ENCODE measurements around the gene RABGAP1L. TPM values are rescaled to one million over a fixed set of nuclear protein-coding genes. Genes with fewer than 3 reads are reported as not detected.
"Not testable (repeated sequence)": the region's sequence is repeated elsewhere in the genome, so short reads cannot be mapped to it uniquely, and the experiment has no call there.

RABGAP1L gene
- total and polyA plus RNA-seq, 10 of the 15 experiments (the other 5 are each of a cell fraction or from before 2014, with no cell fraction given) = 5.8 to 194 (median 113) TPM

DNA sequence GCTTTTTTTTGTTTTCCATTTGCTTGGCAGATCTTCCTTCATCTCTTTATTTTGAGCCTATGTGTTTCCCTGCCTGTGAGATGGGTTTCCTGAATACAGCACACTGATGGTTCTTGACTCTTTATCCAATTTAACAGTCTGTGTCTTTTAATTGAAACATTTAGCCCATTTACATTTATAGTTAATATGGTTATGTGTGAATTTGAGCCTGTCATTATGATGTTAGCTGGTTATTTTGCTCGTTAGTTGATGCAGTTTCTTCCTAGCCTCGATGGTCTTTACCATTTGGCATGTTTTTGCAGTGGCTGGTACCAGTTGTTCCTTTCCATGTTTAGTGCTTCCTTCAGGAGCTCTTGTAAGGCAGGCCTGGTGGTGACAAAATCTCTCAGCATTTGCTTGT lies 384.1 kb downstream of the RABGAP1L start:
- H3K4me3 ChIP-seq; H3K36me3 ChIP-seq (ENCODE audit: control insufficient read depth in 2 of 2, insufficient read depth in 2 of 2, low read length in 1 of 2); CTCF ChIA-PET; H3K9ac ChIP-seq (ENCODE audit: control insufficient read depth, insufficient read depth, low read length); ATAC-seq; RAD21 ChIA-PET (ENCODE audit: unreplicated experiment); FAIRE-seq; H3K9me3 ChIP-seq (replicated peaks; ENCODE audit: control insufficient read depth, insufficient read depth, low read length); H3K4me2 ChIP-seq (ENCODE audit: control insufficient read depth, insufficient read depth); H3K27me3 ChIP-seq (replicated peaks in 1 of 2; ENCODE audit: control insufficient read depth in 2 of 2, insufficient read depth in 2 of 2, low read length in 1 of 2); POLR2A ChIA-PET; BruUV-seq (replicated peaks); intact Hi-C loops (cut with micrococcal nuclease; ENCODE audit: unreplicated experiment); in situ Hi-C loops (cut with MboI); H3K27ac ChIP-seq (ENCODE audit: control insufficient read depth, insufficient read depth); H3K4me1 ChIP-seq (ENCODE audit: control insufficient read depth, insufficient read depth, low read length); H2AFZ ChIP-seq (ENCODE audit: control insufficient read depth, low read depth, low read length); H4K20me1 ChIP-seq (ENCODE audit: control insufficient read depth, insufficient read depth); H3K79me2 ChIP-seq (ENCODE audit: control insufficient read depth, insufficient read depth, low read length); DNase-seq (ENCODE audit: low read depth, low spot score); SMC1A ChIA-PET (ENCODE audit: uncharacterized antibody, unreplicated experiment): not testable (repeated sequence)
- WGBS (ENCODE audit: insufficient coverage, insufficient replicate concordance, low lambda C conversion rate, missing lambda C conversion rate) = 90% methylated on average over 2 of the region's 2 CpGs

DNA sequence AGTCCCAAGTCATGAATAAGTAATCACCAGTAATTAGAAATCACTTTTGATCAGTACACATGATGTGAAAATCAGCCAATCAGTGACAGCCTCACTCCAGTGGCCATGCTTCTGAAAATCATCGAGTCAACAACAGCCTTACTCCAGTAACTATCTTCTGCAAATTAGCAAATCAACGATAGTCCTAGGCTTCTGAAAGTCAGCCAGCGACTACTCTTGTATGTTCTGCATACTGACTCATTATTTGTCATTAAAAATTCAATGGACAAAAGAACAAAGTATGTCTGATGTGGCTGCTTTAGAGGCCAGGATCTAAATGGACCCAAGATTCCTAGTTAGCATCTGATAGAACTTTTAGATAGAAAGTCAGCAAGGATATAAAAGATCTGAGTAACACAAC lies 391.0 kb downstream of the RABGAP1L start:
- Histone ChIP-seq H3K4me1 (ENCODE audit: control insufficient read depth, insufficient read depth, low read length) (no peaks in the 10 kb centered on the region), H3K4me2 (ENCODE audit: control insufficient read depth, insufficient read depth) (no peak overlapping the region), H4K20me1 (ENCODE audit: control insufficient read depth, insufficient read depth) (no peaks in the 10 kb centered on the region), H3K4me3 (no peak overlapping the region), H3K79me2 (ENCODE audit: control insufficient read depth, insufficient read depth, low read length) (no peaks in the 10 kb centered on the region), H2AFZ (ENCODE audit: control insufficient read depth, low read depth, low read length) (no peak overlapping the region), H3K27ac (ENCODE audit: control insufficient read depth, insufficient read depth) (no peak overlapping the region), H3K9ac (ENCODE audit: control insufficient read depth, insufficient read depth, low read length) (no peak overlapping the region), H3K9me3 (replicated peaks; ENCODE audit: control insufficient read depth, insufficient read depth, low read length) (no peaks in the 10 kb centered on the region; the same call in 2 of the 3 replicates), H3K27me3 (replicated peaks in 1 of 2; ENCODE audit: control insufficient read depth in 2 of 2, insufficient read depth in 2 of 2, low read length in 1 of 2) (no peaks in the 10 kb centered on the region), H3K36me3 (ENCODE audit: control insufficient read depth in 2 of 2, insufficient read depth in 2 of 2, low read length in 1 of 2) (no peaks in the 10 kb centered on the region)
- SMC1A ChIA-PET (ENCODE audit: uncharacterized antibody, unreplicated experiment) = no interaction called here
- RAD21 ChIA-PET (ENCODE audit: unreplicated experiment) = interaction anchor here (0.7 kb wide), 1 partner anchor 288 kb away, joined by 4 read pairs; no protein-coding TSS in a partner anchor
- in situ Hi-C loops (cut with MboI) = no loop called here
- BruUV-seq (replicated peaks) = no TSS peak
- no peak for DNase-seq (ENCODE audit: low read depth, low spot score)
- CTCF ChIA-PET = no interaction called here
- FAIRE-seq = no peak
- POLR2A ChIA-PET = no interaction called here
- 100% methylated on average over 3 of the region's 3 CpGs for WGBS (ENCODE audit: insufficient coverage, insufficient replicate concordance, low lambda C conversion rate, missing lambda C conversion rate)
- TF ChIP-seq NFIC (IDR thresholded peaks at IDR 0.05; ENCODE audit: low read depth, low read length) (no peak), SIX5 (IDR thresholded peaks at IDR 0.05; ENCODE audit: low read depth, low read length, severe bottlenecking) (no peak), ETV6 (conservative IDR thresholded peaks at IDR 0.05 in 1 of 2, IDR thresholded peaks at IDR 0.05 in 1 of 2; ENCODE audit: borderline replicate concordance in 1 of 2, low read depth in 1 of 2) (no peak), BRCA1 (IDR thresholded peaks at IDR 0.05; ENCODE audit: low read depth, low read length) (no peak), WRNIP1 (IDR thresholded peaks at IDR 0.05; ENCODE audit: borderline replicate concordance, low read depth, low read length) (no peak), IRF4 (IDR thresholded peaks at IDR 0.05; ENCODE audit: low read depth, low read length) (no peak), LARP7 (IDR thresholded peaks at IDR 0.05) (no peak), POU2F2 (IDR thresholded peaks at IDR 0.05; ENCODE audit: borderline replicate concordance, low read depth, low read length) (no peak), NFXL1 (IDR thresholded peaks at IDR 0.05; ENCODE audit: borderline replicate concordance) (no peak), RAD51 (IDR thresholded peaks at IDR 0.05) (no peak), STAT1 (conservative IDR thresholded peaks at IDR 0.05) (no peak)
- ATAC-seq = no peak
- intact Hi-C loops (cut with micrococcal nuclease; ENCODE audit: unreplicated experiment) = no loop called here

Measured in GM12878 (cell line).